Superior temporal gyrus (tissue), 1 donor: ENCODE results near the gene PRRG1.
"Not testable (repeated sequence)": the region's sequence is repeated elsewhere in the genome, so short reads cannot be mapped to it uniquely, and the experiment has no call there.

ENCODE experiments used
- DNase-seq: peaks from one replicate; pipeline ENCODE4 v3.0.0-alpha.2; 2016; ENCODE audit errors: extremely low spot score

The PRRG1 gene

GRCh38 chrX:37378404-37378803 is 29.2 kb downstream of the PRRG1 start:
- no peak for DNase-seq

- no peak for DNase-seq
Observed at GRCh38 chrX:37378830-37379229, 29.7 kb downstream of the PRRG1 start.

GRCh38 chrX:37380256-37380655 is 31.1 kb downstream of the PRRG1 start:
- no peak for DNase-seq

- DNase-seq, result no peak
Observed at GRCh38 chrX:37380924-37381323, 31.8 kb downstream of the PRRG1 start.

- no peak for DNase-seq
Observed at GRCh38 chrX:37383313-37383712, 34.1 kb downstream of the PRRG1 start.

- DNase-seq, result no peak
Observed at GRCh38 chrX:37388413-37388812, 39.2 kb downstream of the PRRG1 start.

GRCh38 chrX:37405956-37406355 is 56.8 kb downstream of the PRRG1 start:
- DNase-seq, result no peak

GRCh38 chrX:37407736-37408135 is 58.6 kb downstream of the PRRG1 start:
- no peak for DNase-seq

- no peak for DNase-seq
Observed at GRCh38 chrX:37409278-37409677, 60.1 kb downstream of the PRRG1 start.

GRCh38 chrX:37420185-37420584 is 71.0 kb downstream of the PRRG1 start:
- DNase-seq, result no peak

GRCh38 chrX:37420756-37421155 is 71.6 kb downstream of the PRRG1 start:
- DNase-seq, result no peak

- DNase-seq, result no peak
Observed at GRCh38 chrX:37424000-37424429, 74.9 kb downstream of the PRRG1 start.

- no peak for DNase-seq
Observed at GRCh38 chrX:37425370-37425769, 76.2 kb downstream of the PRRG1 start.

- DNase-seq, result not testable (repeated sequence)
Observed at GRCh38 chrX:37428962-37429361, 79.8 kb downstream of the PRRG1 start.

GRCh38 chrX:37434362-37434761 is 85.2 kb downstream of the PRRG1 start:
- no peak for DNase-seq

GRCh38 chrX:37437160-37437559 is 88.0 kb downstream of the PRRG1 start:
- no peak for DNase-seq

- DNase-seq, result no peak
Observed at GRCh38 chrX:37441377-37441776, 92.2 kb downstream of the PRRG1 start.

- no peak for DNase-seq
Observed at GRCh38 chrX:37445182-37445581, 96.0 kb downstream of the PRRG1 start.

- no peak for DNase-seq
Observed at GRCh38 chrX:37453821-37454220, 104.7 kb downstream of the PRRG1 start.

GRCh38 chrX:37454537-37455285 is 105.5 kb downstream of the PRRG1 start:
- no peak for DNase-seq

GRCh38 chrX:37455381-37455780 is 106.2 kb downstream of the PRRG1 start:
- no peak for DNase-seq

GRCh38 chrX:37460285-37460684 is 111.1 kb downstream of the PRRG1 start:
- DNase-seq, result not testable (repeated sequence)

GRCh38 chrX:37462346-37462745 is 113.2 kb downstream of the PRRG1 start:
- DNase-seq, result no peak
